Breast epithelium (tissue), 3 donors: ENCODE measurements around the gene ZNF490.

ENCODE experiments used
- CTCF ChIP-seq, 3 donors: fragments of 450-650 bp; IDR thresholded peaks; one replicate each; pipeline ENCODE4 v1.5.1; 2016 to 2017; ENCODE audit warnings: antibody characterized with exemption in 3 of 3, mild to moderate bottlenecking in 3 of 3, moderate library complexity in 3 of 3
- POLR2AphosphoS5 ChIP-seq, 3 donors: sonication (generic); formaldehyde crosslinking; IDR thresholded peaks; one replicate each; pipeline ENCODE4 v1.6.1; 2017; ENCODE audit warnings: antibody characterized with exemption in 3 of 3

GRCh38 chr19:12555456-12555930 is 55.1 kb downstream of the ZNF490 start:
- TF ChIP-seq POLR2AphosphoS5 (IDR thresholded peaks at IDR 0.05): no peak
- TF ChIP-seq CTCF (IDR thresholded peaks at IDR 0.05): no peak
